Breast epithelium (tissue), 4 donors: ENCODE data around the gene ZNF638. TPM values are rescaled to one million over a fixed set of nuclear protein-coding genes. Genes with fewer than 3 reads are reported as not detected.

Experiments used
- DNase-seq, 2 donors: peaks; one replicate each; pipeline ENCODE4 v3.0.0-alpha.2; 2019; ENCODE audit warnings: low spot score in 2 of 2
- H3K27ac ChIP-seq, 2 donors: fragments of 200-600 bp; sonication (generic) in 1 of 2; one replicate each; pipeline ENCODE4 v1.5.1; 2016 to 2019; ENCODE audit warnings: mild to moderate bottlenecking in 1 of 2
- H3K27me3 ChIP-seq, 2 donors: fragments of 200-600 bp; sonication (generic) in 1 of 2; one replicate each; pipeline versions ENCODE4 v1.5.1 to v1.6.0; 2017 to 2019; ENCODE audit warnings: control low read depth in 1 of 2, mild to moderate bottlenecking in 1 of 2
- H3K36me3 ChIP-seq: fragments of 200-600 bp; one replicate; pipeline ENCODE4 v1.5.1; 2019
- H3K4me1 ChIP-seq, 2 donors: fragments of 200-600 bp; sonication (generic); one replicate each; pipeline ENCODE4 v1.5.1; 2016 to 2019; ENCODE audit warnings: control low read depth in 1 of 2
- H3K4me3 ChIP-seq, 3 donors: fragments of 200-600 bp; sonication (generic); 1 replicate in 2 of 3; 2 replicates in 1 of 3; pipeline ENCODE4 v1.5.1; 2016 to 2019; ENCODE audit warnings: mild to moderate bottlenecking in 3 of 3, moderate library complexity in 2 of 3
- H3K9me3 ChIP-seq, 2 donors: fragments of 200-600 bp; sonication (generic) in 1 of 2; one replicate each; pipeline ENCODE4 v1.5.1; 2016 to 2019; ENCODE audit warnings: control low read depth in 1 of 2
- CTCF ChIP-seq, 3 donors: fragments of 450-650 bp; IDR thresholded peaks; one replicate each; pipeline ENCODE4 v1.5.1; 2016 to 2017; ENCODE audit warnings: antibody characterized with exemption in 3 of 3, mild to moderate bottlenecking in 3 of 3, moderate library complexity in 3 of 3
- POLR2A ChIP-seq: fragments of 450-650 bp; IDR thresholded peaks from one replicate; pipeline ENCODE4 v1.6.1; 2016; ENCODE audit warnings: antibody characterized with exemption, mild to moderate bottlenecking, moderate library complexity
- POLR2AphosphoS5 ChIP-seq, 3 donors: sonication (generic); formaldehyde crosslinking; IDR thresholded peaks; one replicate each; pipeline ENCODE4 v1.6.1; 2017; ENCODE audit warnings: antibody characterized with exemption in 3 of 3
- intact Hi-C: fragments of 100-400 bp; cut with DNase I; formaldehyde crosslinking; loops from one replicate; pipeline ENCODE4 v1.15.1; 2023; ENCODE audit warnings: low total_unique reads
- total RNA-seq, 3 donors: library from RNA; depleted of rRNA; stranded (reverse); fragments of >200 nt; gene quantifications; one replicate each; pipeline ENCODE4 v1.1.0, GENCODE V29; 2016

ZNF638 gene
- total RNA-seq, 3 donors from 2014 or later, result 203 to 290 (median 266) TPM

- intact Hi-C loops, result no loop called here
- no peak overlapping the region for H3K27ac ChIP-seq
These were observed 134.3 kb downstream of the ZNF638 start for GRCh38 chr2:71465961-71466300.

GRCh38 chr2:71466301-71467179 lies 135.0 kb downstream of the ZNF638 start:
- Histone ChIP-seq H3K4me3 (peak overlapping the region; percentile 56 to 86 (median 59)), H3K36me3 (no peaks in the 10 kb centered on the region), H3K27ac (peak overlapping the region in 1 of 2 donors; percentile 43), H3K27me3 (peaks cover 0 to 28% of the 10 kb centered on the region in 2 donors), H3K4me1 (no peaks in the 10 kb centered on the region), H3K9me3 (peaks cover 10 to 14% of the 10 kb centered on the region in 2 donors)
- intact Hi-C loops, result no loop called here
- DNase-seq, result no peak
- no peak for TF ChIP-seq POLR2A
- no peak for TF ChIP-seq POLR2AphosphoS5 (IDR thresholded peaks at IDR 0.05)
- TF ChIP-seq CTCF (IDR thresholded peaks at IDR 0.05), result no peak

More at GRCh38 chr2:71465961-71466300, 134.3 kb downstream of the ZNF638 start:
- no peaks in the 10 kb centered on the region for H3K4me1 ChIP-seq
- peaks cover 10 to 14% of the 10 kb centered on the region in 2 donors for H3K9me3 ChIP-seq
- DNase-seq, result no peak
- peaks cover 0 to 28% of the 10 kb centered on the region in 2 donors for H3K27me3 ChIP-seq
- TF ChIP-seq POLR2A, result no peak
- TF ChIP-seq CTCF (IDR thresholded peaks at IDR 0.05), result no peak
- no peak for TF ChIP-seq POLR2AphosphoS5 (IDR thresholded peaks at IDR 0.05)
- peak overlapping the region; percentile 56 to 86 (median 59) for H3K4me3 ChIP-seq
- H3K36me3 ChIP-seq, result no peaks in the 10 kb centered on the region

- H3K9me3 ChIP-seq, result peaks cover 7 to 12% of the 10 kb centered on the region in 2 donors
- peaks cover 0 to 28% of the 10 kb centered on the region in 2 donors for H3K27me3 ChIP-seq
- DNase-seq, result no peak
- no peaks in the 10 kb centered on the region for H3K4me1 ChIP-seq
- no peak for TF ChIP-seq CTCF (IDR thresholded peaks at IDR 0.05)
- no peak for TF ChIP-seq POLR2A
- TF ChIP-seq POLR2AphosphoS5 (IDR thresholded peaks at IDR 0.05), result no peak
- no peaks in the 10 kb centered on the region for H3K36me3 ChIP-seq
- no peak overlapping the region for H3K27ac ChIP-seq
- peak overlapping the region; percentile 56 to 86 (median 59) for H3K4me3 ChIP-seq
- intact Hi-C loops, result no loop called here
These were observed 135.7 kb downstream of the ZNF638 start for GRCh38 chr2:71467180-71467815.

- intact Hi-C loops, result no loop called here
- Histone ChIP-seq H3K4me1 (no peaks in the 10 kb centered on the region), H3K27ac (no peak overlapping the region), H3K4me3 (no peak overlapping the region), H3K9me3 (peaks cover 0 to under 1% of the 10 kb centered on the region in 2 donors), H3K36me3 (no peaks in the 10 kb centered on the region), H3K27me3 (peaks cover 0 to 25% of the 10 kb centered on the region in 2 donors)
- DNase-seq, result no peak
- TF ChIP-seq CTCF (IDR thresholded peaks at IDR 0.05), result no peak
- TF ChIP-seq POLR2AphosphoS5 (IDR thresholded peaks at IDR 0.05), result no peak
- no peak for TF ChIP-seq POLR2A
These were observed 136.9 kb downstream of the ZNF638 start for GRCh38 chr2:71468279-71469015.
